IMR-90 (cell line): ENCODE data around the gene KCNC2. TPM values are rescaled to one million over a fixed set of nuclear protein-coding genes. Genes with fewer than 3 reads are reported as not detected.

Experiments
- ATAC-seq: fragments of 200-7000 bp; cut with Tn5 transposase; 2 replicates; pipeline ENCODE4 v1.9.1; 2020; ENCODE audit warnings: low read depth, mild to moderate bottlenecking, moderate library complexity
- BruUV-seq: library from RNA; stranded (reverse); fragments of 400-500 nt; replicated peaks from 2 replicates; lab custom pipeline; 2021; lab: Mats Ljungman, UMichigan
- CTCF ChIA-PET: fragments of 300-600 bp; formaldehyde crosslinking; extraction: SDS; loops from one replicate; lab custom pipeline; 2021; ENCODE audit warnings: antibody characterized with exemption; lab: Yijun Ruan, JAX
- POLR2A ChIA-PET: fragments of 300-600 bp; sonication (Branson Sonifier 250); formaldehyde crosslinking; loops from one replicate; lab custom pipeline; 2022; ENCODE audit warnings: antibody characterized with exemption; ENCODE audit not compliant: unreplicated experiment; lab: Charles Lee
- DNase-seq: peaks from one replicate; pipeline ENCODE4 v3.0.0; 2013
- H2AFZ ChIP-seq: replicated peaks from 2 replicates; pipeline ENCODE3; 2013; ENCODE audit warnings: low read length, mild to moderate bottlenecking; ENCODE audit not compliant: poor library complexity
- H2AK5ac ChIP-seq: 2 replicates; pipeline ENCODE4 v1.6.1; 2013; ENCODE audit warnings: low read depth, low read length, inconsistent platforms
- H2AK9ac ChIP-seq: replicated peaks from 2 replicates; pipeline ENCODE3; 2013; ENCODE audit warnings: mild to moderate bottlenecking, low read depth, low read length, moderate library complexity; ENCODE audit not compliant: poor library complexity
- H2BK120ac ChIP-seq: 2 replicates; pipeline ENCODE4 v1.6.1; 2013; ENCODE audit warnings: low read depth, low read length, inconsistent platforms
- H2BK15ac ChIP-seq: 3 replicates; pipeline ENCODE4 v1.6.1; 2013; ENCODE audit warnings: low read depth, low read length, inconsistent platforms
- H2BK20ac ChIP-seq: 2 replicates; pipeline ENCODE4 v1.6.1; 2013; ENCODE audit warnings: low read depth, mild to moderate bottlenecking, inconsistent platforms, low read length, moderate library complexity
- H2BK5ac ChIP-seq: 2 replicates; pipeline ENCODE4 v1.6.1; 2013; ENCODE audit warnings: mild to moderate bottlenecking, low read depth, low read length, inconsistent platforms; ENCODE audit not compliant: poor library complexity, severe bottlenecking
- H3K14ac ChIP-seq: replicated peaks from 2 replicates; pipeline ENCODE4 v1.6.1; 2013; ENCODE audit warnings: low read depth, low read length, inconsistent platforms
- H3K18ac ChIP-seq: 2 replicates; pipeline ENCODE4 v1.6.1; 2013; ENCODE audit warnings: low read depth, low read length, control low read depth
- H3K23ac ChIP-seq: 2 replicates; pipeline ENCODE4 v1.6.1; 2013; ENCODE audit warnings: low read depth, low read length, inconsistent platforms
- H3K27ac ChIP-seq: 2 replicates; pipeline ENCODE4 v1.5.1; 2013; ENCODE audit warnings: mild to moderate bottlenecking, control low read depth, low read length; ENCODE audit not compliant: insufficient read depth
- H3K27me3 ChIP-seq: 2 replicates; pipeline ENCODE4 v1.6.1; 2013; ENCODE audit warnings: low read length; ENCODE audit not compliant: control insufficient read depth, insufficient read depth
- H3K36me3 ChIP-seq: 2 replicates; pipeline ENCODE4 v1.6.1; 2013; ENCODE audit warnings: low read length, mixed read lengths; ENCODE audit not compliant: control insufficient read depth, insufficient read depth
- H3K4ac ChIP-seq: 2 replicates; pipeline ENCODE4 v1.6.1; 2013; ENCODE audit warnings: low read depth, low read length, inconsistent platforms
- H3K4me1 ChIP-seq: 2 replicates; pipeline ENCODE4 v1.6.1; 2013; ENCODE audit warnings: low read length, mixed read lengths; ENCODE audit not compliant: control insufficient read depth, insufficient read depth
- H3K4me2 ChIP-seq: 2 replicates; pipeline ENCODE4 v1.6.1; 2013; ENCODE audit warnings: low read depth, mild to moderate bottlenecking, control low read depth, low read length, moderate library complexity
- H3K4me3 ChIP-seq: 2 replicates; pipeline ENCODE4 v1.5.1; 2013; ENCODE audit warnings: low read depth, mild to moderate bottlenecking, control low read depth, low read length, moderate library complexity; ENCODE audit not compliant: insufficient read depth
- H3K56ac ChIP-seq: 2 replicates; pipeline ENCODE4 v1.6.1; 2013; ENCODE audit warnings: low read length, inconsistent platforms; ENCODE audit not compliant: insufficient read depth; ENCODE audit errors: extremely low read depth
- H3K79me1 ChIP-seq, 2 experiments: 2 replicates each; pipeline ENCODE4 v1.6.1; 2013; ENCODE audit warnings: low read length in 2 of 2, inconsistent platforms in 1 of 2, low read depth in 1 of 2
- H3K9ac ChIP-seq: 2 replicates; pipeline ENCODE4 v1.6.1; 2013; ENCODE audit warnings: low read depth, low read length, control low read depth
- H3K9me1 ChIP-seq: 2 replicates; pipeline ENCODE4 v1.6.1; 2013; ENCODE audit warnings: low read length, inconsistent platforms; ENCODE audit not compliant: insufficient read depth
- H3K9me3 ChIP-seq: 2 replicates; pipeline ENCODE4 v1.6.1; 2013; ENCODE audit warnings: low read length; ENCODE audit not compliant: control insufficient read depth, insufficient read depth
- H4K20me1 ChIP-seq: 2 replicates; pipeline ENCODE4 v1.6.1; 2013; ENCODE audit warnings: low read length, inconsistent platforms; ENCODE audit not compliant: insufficient read depth
- H4K5ac ChIP-seq: 2 replicates; pipeline ENCODE4 v1.6.1; 2013; ENCODE audit warnings: mild to moderate bottlenecking, low read depth, low read length, control low read depth
- H4K8ac ChIP-seq, 2 experiments: 2 replicates each; pipeline ENCODE4 v1.6.1; 2013; ENCODE audit warnings: low read depth in 2 of 2, low read length in 2 of 2, control low read depth in 1 of 2, inconsistent platforms in 1 of 2
- H4K91ac ChIP-seq: 2 replicates; pipeline ENCODE4 v1.6.1; 2013; ENCODE audit warnings: low read depth, low read length, inconsistent platforms; ENCODE audit not compliant: insufficient read depth
- BHLHE40 ChIP-seq: fragments of 150-350 bp; IDR thresholded peaks from 2 replicates; pipeline ENCODE4 v1.6.1; 2016; ENCODE audit warnings: mild to moderate bottlenecking, low read depth, low read length
- CEBPB ChIP-seq: IDR thresholded peaks from 2 replicates; pipeline ENCODE4 v1.6.1; 2012; ENCODE audit warnings: low read depth, low read length, improper control_type of control experiment
- CTCF ChIP-seq: conservative IDR thresholded peaks from 2 replicates; pipeline ENCODE4 v1.5.1; 2012; ENCODE audit warnings: mild to moderate bottlenecking, low read depth, low read length, improper control_type of control experiment
- FOS ChIP-seq: fragments of 150-350 bp; IDR thresholded peaks from 2 replicates; pipeline ENCODE4 v1.6.1; 2016; ENCODE audit warnings: low read depth, low read length
- MAFK ChIP-seq: IDR thresholded peaks from 2 replicates; pipeline ENCODE4 v1.6.1; 2012; ENCODE audit warnings: low read depth, low read length, improper control_type of control experiment
- MAZ ChIP-seq: IDR thresholded peaks from 2 replicates; pipeline ENCODE4 v1.6.1; 2012; ENCODE audit warnings: low read depth, mild to moderate bottlenecking, low read length, improper control_type of control experiment, moderate library complexity, borderline replicate concordance
- NFE2L2 ChIP-seq: fragments of 150-350 bp; IDR thresholded peaks from 2 replicates; pipeline ENCODE4 v1.6.1; 2016; ENCODE audit warnings: low read depth, mild to moderate bottlenecking, low read length
- RAD21 ChIP-seq: IDR thresholded peaks from 2 replicates; pipeline ENCODE4 v1.6.1; 2012; ENCODE audit warnings: low read length, improper control_type of control experiment
- RCOR1 ChIP-seq: IDR thresholded peaks from 2 replicates; pipeline ENCODE4 v1.6.1; 2012; ENCODE audit warnings: mild to moderate bottlenecking, low read length, improper control_type of control experiment; ENCODE audit not compliant: insufficient replicate concordance
- SMC3 ChIP-seq: fragments of 150-350 bp; IDR thresholded peaks from 2 replicates; pipeline ENCODE4 v1.6.1; 2016; ENCODE audit warnings: low read depth, mild to moderate bottlenecking, antibody characterized with exemption, low read length, moderate library complexity
- WGBS, 2 experiments: methylation state at CpG; one replicate each; pipeline versions ENCODE4 v1.1.5 to v1.1.7; 2013; ENCODE audit warnings: missing lambda C conversion rate in 2 of 2; ENCODE audit not compliant: insufficient read length in 1 of 2; ENCODE audit errors: extremely low coverage in 2 of 2; 5-methylcytosine and 5-hydroxymethylcytosine counted together
- dilution Hi-C: fragments of 300-500 bp; cut with HindIII; formaldehyde crosslinking; loops from one replicate; pipeline ENCODE4 v1.14.3; 2018; ENCODE audit warnings: low sequenced_read_pairs; ENCODE audit not compliant: unreplicated experiment
- in situ Hi-C: fragments of 300-500 bp; cut with MboI; formaldehyde crosslinking; loops from 3 replicates; pipeline ENCODE4 v1.14.3; 2019; ENCODE audit warnings: low sequenced_read_pairs, inconsistent platforms, mixed read lengths
- intact Hi-C: fragments of 100-400 bp; cut with micrococcal nuclease; formaldehyde crosslinking; loops from 2 replicates; pipeline ENCODE4 v1.10.0; 2022
- polyA plus RNA-seq, 3 experiments: library from polyadenylated mRNA; depleted of rRNA; stranded (reverse); fragments of >200 nt; gene quantifications; 2 replicates each; pipeline ENCODE4 v1.2.3, GENCODE V29; 2012; ENCODE audit warnings: low replicate concordance in 1 of 3
- total RNA-seq: library from RNA; depleted of rRNA; stranded (reverse); fragments of >200 nt; gene quantifications from 2 replicates; pipeline ENCODE4 v1.2.3, GENCODE V29; 2012

KCNC2 gene
- total and polyA plus RNA-seq, 2 of the 4 experiments (the other 2 are of a cell fraction), result not detected

GRCh38 chr12:75259143-75259542 is 49.5 kb upstream of the KCNC2 start:
- TF ChIP-seq BHLHE40 (no peak), RAD21 (no peak), CTCF (no peak), RCOR1 (no peak), MAFK (no peak), NFE2L2 (no peak), FOS (no peak), CEBPB (no peak), SMC3 (no peak), MAZ (no peak)
- H3K36me3 ChIP-seq, result no peaks in the 10 kb centered on the region
- no peaks in the 10 kb centered on the region for H3K4me1 ChIP-seq
- no peak overlapping the region for H2AK9ac ChIP-seq
- H3K4me3 ChIP-seq, result no peak overlapping the region
- no peak overlapping the region for H3K23ac ChIP-seq
- H2BK15ac ChIP-seq, result no peak overlapping the region
- H3K56ac ChIP-seq, result no peak overlapping the region
- no peaks in the 10 kb centered on the region for H4K20me1 ChIP-seq
- ChIA-PET POLR2A (interaction anchor here (0.7 kb wide), 1 partner anchor 32 kb away, joined by 4 read pairs; no protein-coding TSS in a partner anchor), CTCF (no interaction called here)
- H3K79me1 ChIP-seq, result no peaks in the 10 kb centered on the region
- H3K18ac ChIP-seq, result no peak overlapping the region
- WGBS, 2 experiments, result no CpG with 5 or more reads among the region's 1 CpG
- H4K8ac ChIP-seq, result no peak overlapping the region
- no peak overlapping the region for H3K14ac ChIP-seq
- no peak overlapping the region for H2AFZ ChIP-seq
- no TSS peak for BruUV-seq
- H2BK120ac ChIP-seq, result no peak overlapping the region
- no peak overlapping the region for H2BK5ac ChIP-seq
- ATAC-seq (no peak), DNase-seq (no peak)
- no peak overlapping the region for H2BK20ac ChIP-seq
- H3K9ac ChIP-seq, result no peak overlapping the region
- no peak overlapping the region for H3K27ac ChIP-seq
- no peak overlapping the region for H2AK5ac ChIP-seq
- no peak overlapping the region for H4K5ac ChIP-seq
- no peaks in the 10 kb centered on the region for H3K9me1 ChIP-seq
- no peaks in the 10 kb centered on the region for H3K27me3 ChIP-seq
- dilution Hi-C loops (no loop called here), in situ Hi-C loops (no loop called here), intact Hi-C loops (no loop called here)
- H3K9me3 ChIP-seq, result no peaks in the 10 kb centered on the region
- H3K4ac ChIP-seq, result no peak overlapping the region
- no peak overlapping the region for H4K91ac ChIP-seq
- H3K4me2 ChIP-seq, result no peak overlapping the region
